ENCODE results near the gene SECISBP2L.
A peak's percentile ranks its signal among the peaks of the same experiment; 100 is the strongest.
"Not testable (repeated sequence)": the region's sequence is repeated elsewhere in the genome, so short reads cannot be mapped to it uniquely, and the experiment has no call there.

The SECISBP2L gene

DNA sequence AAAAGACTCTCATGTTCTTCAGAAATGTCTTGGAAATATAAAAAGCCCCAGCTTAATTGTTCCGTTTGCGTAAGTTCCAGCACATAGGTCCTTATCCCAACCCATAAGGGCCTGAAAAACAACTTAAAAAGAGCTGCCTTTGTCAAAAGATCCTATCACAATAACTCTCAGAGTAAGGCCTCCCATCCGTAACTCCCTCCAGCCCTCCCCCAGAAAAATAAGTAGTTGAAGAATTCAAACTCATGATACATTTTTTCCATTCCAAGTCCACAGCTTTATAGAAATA is 38.0 kb upstream of the SECISBP2L start:
- no peak for TF ChIP-seq CTCF (IDR thresholded peaks at IDR 0.05; ENCODE audit: control insufficient read depth, insufficient read depth, low read depth, low read length, missing control alignments)
- no peak for DNase-seq (ENCODE audit: low read depth)
- no peak overlapping the region for H3K4me3 ChIP-seq (ENCODE audit: control insufficient read depth, low read depth, low read length)

DNA sequence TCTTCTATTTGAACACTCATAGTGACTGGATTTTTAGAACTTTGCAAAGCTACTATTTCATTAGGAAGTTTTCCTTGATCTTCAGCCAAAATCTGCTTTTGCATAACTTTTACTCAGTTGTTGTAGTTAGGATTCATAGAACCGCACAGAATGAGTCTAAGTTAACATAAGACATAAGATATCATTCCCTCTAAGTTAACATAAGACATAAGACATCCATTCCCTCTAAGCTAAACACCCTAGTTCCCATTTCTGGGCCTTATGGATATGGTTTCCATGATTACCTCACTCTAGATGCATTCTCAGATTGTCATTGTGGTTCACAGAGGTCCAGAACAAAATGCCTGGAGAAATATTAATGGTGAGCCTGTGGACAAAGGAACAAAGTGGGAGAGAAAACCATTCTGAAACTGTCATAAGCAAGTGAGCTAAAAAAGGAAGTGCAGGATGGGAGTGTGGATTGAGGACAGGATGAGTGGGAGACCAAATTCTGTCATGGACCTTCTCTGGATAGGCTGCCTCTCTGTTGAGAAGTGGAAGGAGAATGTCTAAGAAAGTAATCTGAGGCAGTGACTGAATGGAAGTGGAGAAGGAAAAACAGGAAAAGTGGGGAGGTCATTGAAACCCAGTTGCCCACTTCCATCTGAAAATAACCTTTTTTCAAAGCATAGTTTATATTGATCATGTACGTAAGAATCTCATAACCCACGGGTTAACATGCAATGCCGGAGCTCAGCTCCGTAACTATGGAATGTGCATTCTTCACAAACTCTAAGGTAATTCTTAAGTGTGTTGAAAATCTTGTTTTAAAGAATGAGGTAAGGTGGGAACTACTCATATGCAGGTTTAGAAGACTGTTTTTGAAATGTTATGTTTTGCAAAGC is 37.4 kb upstream of the SECISBP2L start:
- no peak for TF ChIP-seq CTCF (IDR thresholded peaks at IDR 0.05; ENCODE audit: control insufficient read depth, insufficient read depth, low read depth, low read length, missing control alignments)
- H3K4me3 ChIP-seq (ENCODE audit: control insufficient read depth, low read depth, low read length) = no peak overlapping the region
- no peak for DNase-seq (ENCODE audit: low read depth)

DNA sequence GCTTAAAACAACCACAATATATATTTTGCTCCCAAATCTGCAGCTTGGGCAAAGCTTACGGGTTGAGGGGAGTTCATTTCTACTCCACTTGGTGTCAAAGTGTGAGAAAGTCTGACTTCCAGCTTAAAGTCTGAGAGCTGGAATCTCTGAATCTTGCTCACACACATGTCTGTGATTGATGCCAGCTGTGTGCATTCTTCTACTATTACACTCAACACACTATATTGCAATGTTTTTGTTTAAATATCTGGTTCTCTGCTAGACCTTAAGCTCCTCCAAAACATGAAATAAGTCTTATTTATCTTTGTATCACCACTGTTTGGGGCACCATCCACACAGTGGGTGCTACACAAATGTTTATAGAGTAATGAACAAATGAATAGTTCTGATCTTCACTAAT is 36.7 kb upstream of the SECISBP2L start:
- no peak for TF ChIP-seq CTCF (IDR thresholded peaks at IDR 0.05; ENCODE audit: control insufficient read depth, insufficient read depth, low read depth, low read length, missing control alignments)
- DNase-seq (ENCODE audit: low read depth) = peak; percentile 48
- no peak overlapping the region for H3K4me3 ChIP-seq (ENCODE audit: control insufficient read depth, low read depth, low read length)

DNA sequence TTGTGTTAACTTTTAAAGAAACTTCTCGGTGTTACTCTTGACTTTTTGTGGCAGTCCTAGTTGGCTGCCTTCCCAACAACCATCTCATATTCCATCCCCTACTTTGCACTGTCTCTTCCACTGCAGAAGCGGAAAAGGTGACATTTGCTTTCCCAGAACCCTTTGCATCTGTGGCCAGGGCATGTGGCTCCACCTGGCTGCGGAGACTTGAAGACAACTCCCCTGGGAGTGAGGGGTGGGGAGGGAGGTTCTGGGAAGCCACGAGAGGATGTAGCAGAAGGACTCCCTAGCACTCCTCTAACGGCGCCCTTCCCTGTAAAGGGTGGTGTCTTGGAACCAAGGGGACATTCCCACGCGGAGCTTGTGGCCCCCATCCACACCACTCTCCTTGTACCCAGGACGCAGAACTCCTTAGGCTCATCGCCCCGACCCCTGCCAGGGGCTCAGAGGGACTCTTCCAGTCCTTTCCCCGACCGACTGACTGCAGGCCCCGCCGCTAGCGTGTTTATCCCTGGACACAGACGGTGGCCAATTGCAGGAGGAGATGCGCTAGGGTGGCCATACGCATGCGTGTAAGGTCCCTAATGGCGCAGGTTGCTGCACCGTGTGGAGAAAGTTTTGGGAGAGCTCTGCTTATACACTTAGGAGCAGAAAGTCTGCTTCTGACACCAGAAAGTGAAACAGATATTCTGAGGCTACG is 33.2 kb upstream of the SECISBP2L start:
- DNase-seq (ENCODE audit: low read depth) = no peak
- no peak overlapping the region for H3K4me3 ChIP-seq (ENCODE audit: control insufficient read depth, low read depth, low read length)
- TF ChIP-seq CTCF (IDR thresholded peaks at IDR 0.05; ENCODE audit: control insufficient read depth, insufficient read depth, low read depth, low read length, missing control alignments) = no peak

GRCh38 chr15:49075881-49076280 is 29.6 kb upstream of the SECISBP2L start:
- no peak overlapping the region for H3K4me3 ChIP-seq (ENCODE audit: control insufficient read depth, low read depth, low read length)
- TF ChIP-seq CTCF (IDR thresholded peaks at IDR 0.05; ENCODE audit: control insufficient read depth, insufficient read depth, low read depth, low read length, missing control alignments) = no peak
- no peak for DNase-seq (ENCODE audit: low read depth)

GRCh38 chr15:49074589-49075287 is 28.5 kb upstream of the SECISBP2L start:
- not testable (repeated sequence) for DNase-seq (ENCODE audit: low read depth); H3K4me3 ChIP-seq (ENCODE audit: control insufficient read depth, low read depth, low read length)

DNA sequence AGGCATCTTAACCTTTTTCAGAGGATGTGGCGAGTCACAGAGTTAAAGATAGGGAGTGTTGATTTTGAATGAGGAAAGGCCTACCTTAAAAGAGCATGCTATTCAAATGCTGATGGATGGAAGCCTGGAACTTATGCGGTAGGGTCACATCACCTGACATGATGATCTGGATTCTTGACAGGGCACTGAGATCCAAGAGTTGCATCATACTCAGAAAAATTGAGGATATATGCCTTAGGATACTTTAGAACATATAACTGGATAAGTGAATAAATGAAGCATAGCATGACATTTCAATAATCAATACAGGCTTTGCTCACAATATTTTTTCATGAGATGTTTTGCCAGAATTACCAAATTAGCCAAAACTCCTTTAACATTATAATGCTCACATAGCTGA is 20.1 kb upstream of the SECISBP2L start:
- DNase-seq (ENCODE audit: low read depth) = no peak
- no peak overlapping the region for H3K4me3 ChIP-seq (ENCODE audit: control insufficient read depth, low read depth, low read length)
- no peak for TF ChIP-seq CTCF (IDR thresholded peaks at IDR 0.05; ENCODE audit: control insufficient read depth, insufficient read depth, low read depth, low read length, missing control alignments)

Measured in AG09309 (cell line).